Endothelial cell of umbilical vein (primary cell): ENCODE results near the gene OLFM1.

Experiments
- EZH2 ChIP-seq: IDR thresholded peaks from 2 replicates; pipeline ENCODE4 v1.6.1; 2012; ENCODE audit warnings: borderline replicate concordance, low read depth, mild to moderate bottlenecking, moderate library complexity, low read length, inconsistent platforms; ENCODE audit not compliant: severe bottlenecking
- MAX ChIP-seq: IDR thresholded peaks from 2 replicates; pipeline ENCODE4 v1.6.1; 2011; ENCODE audit not compliant: insufficient read depth, insufficient read length
- POLR2AphosphoS5 ChIP-seq: IDR thresholded peaks from 2 replicates; pipeline ENCODE4 v1.6.1; 2012; ENCODE audit warnings: low read depth, mild to moderate bottlenecking, control low read depth, low read length, moderate library complexity; ENCODE audit not compliant: insufficient read depth

GRCh38 chr9:135147938-135148337, 60.5 kb downstream of the OLFM1 start:
- TF ChIP-seq MAX (no peak), EZH2 (no peak), POLR2AphosphoS5 (no peak)
